ENCODE results near the gene HNRNPCL4. TPM values are rescaled to one million over a fixed set of nuclear protein-coding genes. Genes with fewer than 3 reads are reported as not detected.
"Not testable (repeated sequence)": the region's sequence is repeated elsewhere in the genome, so short reads cannot be mapped to it uniquely, and the experiment has no call there.

The HNRNPCL4 gene
- not detected for total RNA-seq
- polyA plus RNA-seq: not detected

- H3K9me3 ChIP-seq; H3K4me3 ChIP-seq; DNase-seq; intact Hi-C loops (cut with DNase I); H3K27ac ChIP-seq; FAIRE-seq; H3K36me3 ChIP-seq; ATAC-seq; H3K4me1 ChIP-seq; H3K27me3 ChIP-seq: not testable (repeated sequence)
- WGBS, 2 donors: no CpG with 5 or more reads among the region's 8 CpGs
Observed at GRCh38 chr1:13165531-13165930, at the start of gene HNRNPCL4. Gene HNRNPCL4, minus strand, starts transcription at chr1:13165631. Its CDS starts 164 bp downstream, at chr1:13165467.

- intact Hi-C loops (cut with DNase I); DNase-seq; H3K4me3 ChIP-seq; H3K36me3 ChIP-seq; H3K4me1 ChIP-seq; H3K27ac ChIP-seq; FAIRE-seq; ATAC-seq; H3K9me3 ChIP-seq; H3K27me3 ChIP-seq: not testable (repeated sequence)
- WGBS, 2 donors: no CpG with 5 or more reads among the region's 9 CpGs
Observed at GRCh38 chr1:13208712-13209111, 43.3 kb upstream of the HNRNPCL4 start.

- FAIRE-seq; H3K4me3 ChIP-seq; H3K27ac ChIP-seq; H3K27me3 ChIP-seq; H3K4me1 ChIP-seq; H3K9me3 ChIP-seq; DNase-seq; H3K36me3 ChIP-seq; ATAC-seq; intact Hi-C loops (cut with DNase I): not testable (repeated sequence)
- no CpG with 5 or more reads among the region's 5 CpGs for WGBS, 2 donors
Observed at GRCh38 chr1:13201309-13201708, 35.9 kb upstream of the HNRNPCL4 start, which contains the start of gene PRAMEF13. Gene PRAMEF13, minus strand, starts transcription at chr1:13201409. Its CDS starts 1,820 bp downstream, at chr1:13199589.

GRCh38 chr1:13171548-13171947, 6.1 kb upstream of the HNRNPCL4 start, which contains the start of gene PRAMEF9:
Gene PRAMEF9, plus strand, starts transcription at chr1:13171848. Its CDS starts 3,433 bp downstream, at chr1:13175281.
- H3K4me1 ChIP-seq; H3K4me3 ChIP-seq; H3K27ac ChIP-seq; H3K27me3 ChIP-seq; DNase-seq; FAIRE-seq; H3K36me3 ChIP-seq; H3K9me3 ChIP-seq; ATAC-seq; intact Hi-C loops (cut with DNase I): not testable (repeated sequence)
- WGBS, 2 donors: 71 to 84% methylated on average over 1 of the region's 2 CpGs

GRCh38 chr1:13155909-13156308, 9.5 kb downstream of the HNRNPCL4 start, which contains the start of gene PRAMEF26:
Gene PRAMEF26, minus strand, starts transcription at chr1:13156009. Its CDS starts 2,914 bp downstream, at chr1:13153095.
- ATAC-seq; H3K36me3 ChIP-seq; intact Hi-C loops (cut with DNase I): not testable (repeated sequence)

GRCh38 chr1:13116754-13117153, 48.7 kb downstream of the HNRNPCL4 start, which contains the start of gene HNRNPCL2:
Gene HNRNPCL2, minus strand, starts transcription at chr1:13116854. Its CDS starts 454 bp downstream, at chr1:13116400.
- DNase-seq; intact Hi-C loops (cut with DNase I); FAIRE-seq; H3K4me3 ChIP-seq; H3K27ac ChIP-seq; H3K27me3 ChIP-seq; H3K36me3 ChIP-seq; H3K4me1 ChIP-seq; H3K9me3 ChIP-seq; ATAC-seq: not testable (repeated sequence)
- WGBS, 2 donors: 67 to 78% methylated on average over 6 of the region's 6 CpGs

More at GRCh38 chr1:13155909-13156308, 9.5 kb downstream of the HNRNPCL4 start, which contains the start of gene PRAMEF26:
- not testable (repeated sequence) for H3K4me1 ChIP-seq, H3K27ac ChIP-seq, FAIRE-seq, H3K4me3 ChIP-seq, H3K27me3 ChIP-seq, DNase-seq, H3K9me3 ChIP-seq
- WGBS, 2 donors: 38 to 50% methylated on average over 1 of the region's 5 CpGs

Other genes with a start within 250 kb of the HNRNPCL4 start
- not detected for gene PRAMEF7, start 249.0 kb downstream of the HNRNPCL4 start, total RNA-seq
- not detected for gene PRAMEF7, start 249.0 kb downstream of the HNRNPCL4 start, polyA plus RNA-seq
- gene PRAMEF6, start 218.1 kb downstream of the HNRNPCL4 start, total RNA-seq: not detected
- gene PRAMEF6, start 218.1 kb downstream of the HNRNPCL4 start, polyA plus RNA-seq: not detected
- not detected for gene PRAMEF27, start 109.1 kb downstream of the HNRNPCL4 start, total RNA-seq
- gene PRAMEF27, start 109.1 kb downstream of the HNRNPCL4 start, polyA plus RNA-seq: not detected
- gene HNRNPCL3, start 104.9 kb downstream of the HNRNPCL4 start, total RNA-seq: not detected
- not detected for gene HNRNPCL3, start 104.9 kb downstream of the HNRNPCL4 start, polyA plus RNA-seq
- gene PRAMEF25, start 94.9 kb downstream of the HNRNPCL4 start, total RNA-seq: not detected
- not detected for gene PRAMEF25, start 94.9 kb downstream of the HNRNPCL4 start, polyA plus RNA-seq
- gene HNRNPCL2, start 48.8 kb downstream of the HNRNPCL4 start, total RNA-seq: not detected
- gene HNRNPCL2, start 48.8 kb downstream of the HNRNPCL4 start, polyA plus RNA-seq: not detected
- not detected for gene PRAMEF26, start 9.6 kb downstream of the HNRNPCL4 start, total RNA-seq
- not detected for gene PRAMEF26, start 9.6 kb downstream of the HNRNPCL4 start, polyA plus RNA-seq
- gene PRAMEF9, start 6.2 kb upstream of the HNRNPCL4 start, total RNA-seq: not detected
- not detected for gene PRAMEF9, start 6.2 kb upstream of the HNRNPCL4 start, polyA plus RNA-seq
- not detected for gene PRAMEF13, start 35.8 kb upstream of the HNRNPCL4 start, total RNA-seq
- not detected for gene PRAMEF13, start 35.8 kb upstream of the HNRNPCL4 start, polyA plus RNA-seq
- gene PRAMEF18, start 60.5 kb upstream of the HNRNPCL4 start, total RNA-seq: not detected
- not detected for gene PRAMEF18, start 60.5 kb upstream of the HNRNPCL4 start, polyA plus RNA-seq
- not detected for gene PRAMEF5, start 88.6 kb upstream of the HNRNPCL4 start, total RNA-seq
- gene PRAMEF5, start 88.6 kb upstream of the HNRNPCL4 start, polyA plus RNA-seq: not detected
- gene PRAMEF8, start 119.5 kb upstream of the HNRNPCL4 start, total RNA-seq: not detected
- not detected for gene PRAMEF8, start 119.5 kb upstream of the HNRNPCL4 start, polyA plus RNA-seq
- gene PRAMEF33, start 137.9 kb upstream of the HNRNPCL4 start, total RNA-seq: not detected
- under 1 TPM in 1 of 2 donors, not detected in 1; 0.05 TPM for gene PRAMEF33, start 137.9 kb upstream of the HNRNPCL4 start, polyA plus RNA-seq
- gene PRAMEF15, start 149.9 kb upstream of the HNRNPCL4 start, total RNA-seq: not detected
- not detected for gene PRAMEF15, start 149.9 kb upstream of the HNRNPCL4 start, polyA plus RNA-seq
- not detected for gene PRAMEF14, start 181.5 kb upstream of the HNRNPCL4 start, total RNA-seq
- not detected for gene PRAMEF14, start 181.5 kb upstream of the HNRNPCL4 start, polyA plus RNA-seq
- not detected for gene PRAMEF19, start 206.3 kb upstream of the HNRNPCL4 start, total RNA-seq
- not detected for gene PRAMEF19, start 206.3 kb upstream of the HNRNPCL4 start, polyA plus RNA-seq
- gene PRAMEF17, start 224.0 kb upstream of the HNRNPCL4 start, total RNA-seq: not detected
- gene PRAMEF17, start 224.0 kb upstream of the HNRNPCL4 start, polyA plus RNA-seq: not detected
- not detected for gene PRAMEF20, start 244.8 kb upstream of the HNRNPCL4 start, total RNA-seq
- not detected for gene PRAMEF20, start 244.8 kb upstream of the HNRNPCL4 start, polyA plus RNA-seq

All from pancreas (tissue), 10 donors.